ENCODE measurements around the gene SMIM44.
"Not testable (repeated sequence)": the region's sequence is repeated elsewhere in the genome, so short reads cannot be mapped to it uniquely, and the experiment has no call there.

SMIM44 gene

DNA sequence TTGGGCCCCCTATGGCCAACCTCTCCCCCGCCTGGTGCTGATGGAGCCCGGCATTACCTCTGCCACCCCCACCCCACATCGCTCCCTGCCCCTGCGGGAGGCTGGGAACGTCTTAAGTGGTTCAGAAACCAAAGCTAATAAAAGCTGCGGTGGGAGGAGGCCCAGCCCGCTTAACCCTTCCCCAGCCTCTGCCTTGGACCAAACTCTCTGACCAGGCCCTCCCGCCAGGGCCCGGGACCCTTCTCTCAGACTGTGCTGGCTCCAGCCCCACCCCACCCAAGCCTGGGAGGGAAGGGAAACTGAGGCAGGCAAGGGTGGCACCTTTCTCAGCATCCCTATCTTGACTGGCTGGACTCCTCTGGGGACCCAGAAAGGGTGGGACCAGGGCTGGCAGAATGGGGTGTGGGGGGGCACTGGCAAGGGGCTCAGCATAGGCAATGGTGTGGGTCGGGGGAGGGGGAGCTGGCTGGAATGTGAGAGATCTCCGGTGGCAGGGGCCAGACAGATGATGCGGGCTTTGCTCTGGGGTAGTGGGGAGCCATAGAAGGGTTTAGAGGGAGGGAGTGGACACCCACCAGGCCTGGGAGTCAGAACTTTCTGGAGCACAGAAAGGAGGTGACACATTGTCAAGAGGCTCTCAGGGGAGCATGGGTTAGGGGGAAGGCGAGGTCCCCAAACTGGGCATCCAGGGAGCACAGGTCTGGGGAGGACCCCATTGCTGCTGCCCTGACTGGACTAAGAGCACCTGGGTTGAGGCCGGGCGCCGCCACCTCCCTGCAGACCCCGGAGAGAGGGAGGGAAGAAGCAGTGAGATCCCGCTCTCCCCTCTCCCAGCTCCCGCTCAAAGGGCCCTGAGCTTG lies 24.8 kb downstream of the SMIM44 start:
- DNase-seq (ENCODE audit: low read depth in 2 of 2): no peak

DNA sequence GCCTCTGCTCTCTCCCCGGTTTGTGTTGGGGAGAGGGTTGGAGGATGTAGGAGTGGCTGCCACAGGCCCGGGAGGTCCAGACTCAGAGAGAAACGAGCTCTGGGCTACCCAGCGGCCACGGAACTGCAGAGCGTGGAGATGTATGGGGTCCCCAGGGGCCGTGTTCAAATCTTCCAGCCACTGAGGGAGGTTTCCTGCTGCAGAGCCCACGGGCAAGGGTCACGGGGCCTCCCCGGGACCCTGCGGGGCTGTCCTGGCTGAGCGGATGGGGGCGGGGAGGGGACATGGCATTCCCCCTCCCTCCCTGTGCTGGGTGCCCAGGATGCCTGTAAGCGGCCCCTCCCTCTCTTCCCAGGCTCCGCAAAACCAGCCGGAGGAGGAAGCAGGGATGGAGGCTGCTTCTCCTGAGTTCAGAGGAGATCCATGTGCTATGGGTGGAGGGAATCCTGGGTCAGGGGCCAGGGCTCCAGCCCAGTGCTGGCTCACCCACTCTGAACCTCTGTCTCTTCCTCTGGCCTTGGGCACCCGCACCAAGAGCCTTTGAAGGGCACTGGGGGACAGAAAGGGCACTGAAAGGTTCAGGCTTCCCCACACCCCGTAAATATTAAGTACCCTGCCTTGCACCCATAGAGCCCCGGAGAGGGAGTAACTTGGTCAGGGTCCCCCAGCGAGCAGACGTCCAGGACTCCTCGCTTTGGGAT lies 25.6 kb downstream of the SMIM44 start:
- DNase-seq (ENCODE audit: low read depth in 2 of 2): no peak

DNA sequence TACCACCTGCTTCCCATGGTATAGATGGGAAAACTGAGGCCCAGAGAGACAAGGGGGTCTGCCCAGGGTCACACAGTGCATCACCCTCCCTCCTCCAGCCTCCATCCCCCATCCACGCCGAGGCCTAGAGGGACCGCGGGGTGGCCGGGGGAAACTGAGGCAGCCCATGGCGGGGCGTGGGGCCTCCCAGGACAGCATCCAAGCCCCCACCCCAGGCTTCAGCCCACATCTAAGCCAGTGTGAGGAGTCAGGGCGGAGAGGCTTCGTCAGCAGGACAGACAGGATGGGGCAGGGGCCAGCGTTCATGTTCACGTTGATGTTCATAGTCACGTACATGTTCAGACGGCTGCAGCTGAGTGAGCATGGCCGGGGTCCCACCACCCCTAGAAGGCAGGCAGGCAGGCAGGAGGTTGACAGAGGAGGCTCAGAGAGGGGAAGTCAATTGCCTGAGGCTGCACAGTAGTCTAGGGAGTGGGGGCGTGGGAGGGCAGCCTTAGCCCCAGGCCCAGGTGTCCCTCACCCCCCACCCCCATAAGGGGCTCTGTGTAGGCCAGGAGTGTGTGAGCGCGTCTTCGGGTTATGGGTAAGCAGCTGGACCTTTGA lies 26.2 kb downstream of the SMIM44 start:
- DNase-seq (ENCODE audit: low read depth in 2 of 2): no peak

DNA sequence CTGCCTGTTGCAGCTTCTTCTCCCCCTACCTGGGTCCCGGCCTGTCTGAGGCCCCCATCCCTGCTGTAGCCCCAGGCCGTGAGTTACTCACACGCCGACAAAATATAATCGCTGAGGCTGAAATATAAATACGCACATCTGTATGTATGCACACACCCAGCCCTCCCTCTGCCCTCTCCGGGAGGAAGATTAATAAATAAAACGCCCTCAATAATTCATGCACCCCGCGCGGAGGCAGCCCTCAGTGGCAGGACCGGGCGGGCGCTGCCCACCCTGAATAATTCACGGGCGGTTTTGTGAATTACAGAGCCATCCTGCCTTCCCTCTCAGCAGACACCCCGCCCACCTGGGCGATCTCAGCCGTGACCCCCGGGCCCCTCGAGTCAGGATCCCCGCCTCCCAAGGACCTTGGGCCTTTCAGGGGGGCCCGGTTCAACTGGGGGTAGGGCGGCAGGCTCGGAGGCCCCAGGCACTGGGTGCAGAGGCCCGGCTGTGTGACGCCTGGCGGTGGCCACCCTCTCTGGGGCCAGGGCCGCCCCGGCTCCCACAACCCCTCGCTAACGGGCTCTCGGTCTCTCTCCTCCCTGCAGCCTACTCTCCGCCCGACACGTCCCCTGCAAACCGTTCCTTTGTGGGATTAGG lies 27.2 kb downstream of the SMIM44 start:
- DNase-seq (ENCODE audit: low read depth in 2 of 2): no peak

DNA sequence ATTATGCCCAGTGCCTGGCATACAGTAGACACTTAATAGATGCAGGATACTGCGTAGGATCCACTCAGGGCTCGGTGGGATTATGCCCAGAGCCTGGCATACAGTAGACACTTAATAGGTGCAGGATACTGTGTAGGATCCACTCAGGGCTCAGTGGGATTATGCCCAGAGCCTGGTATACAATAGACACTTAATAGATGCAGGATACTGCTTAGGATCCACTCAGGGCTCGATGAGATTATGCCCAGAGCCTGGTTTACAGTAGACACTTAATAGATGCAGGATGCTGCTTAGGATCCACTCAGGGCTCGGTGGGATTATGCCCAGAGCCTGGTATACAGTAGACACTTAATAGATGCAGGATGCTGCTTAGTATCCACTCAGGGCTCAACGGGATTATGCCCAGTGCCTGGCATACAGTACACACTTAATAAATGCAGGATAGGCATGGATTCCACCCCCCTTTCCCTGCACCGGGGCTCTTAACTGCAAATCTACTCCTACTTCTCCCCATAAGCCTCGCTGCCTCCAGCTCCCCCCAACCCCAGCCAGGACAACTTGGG lies 27.8 kb downstream of the SMIM44 start:
- no peak for DNase-seq (ENCODE audit: low read depth in 2 of 2)

DNA sequence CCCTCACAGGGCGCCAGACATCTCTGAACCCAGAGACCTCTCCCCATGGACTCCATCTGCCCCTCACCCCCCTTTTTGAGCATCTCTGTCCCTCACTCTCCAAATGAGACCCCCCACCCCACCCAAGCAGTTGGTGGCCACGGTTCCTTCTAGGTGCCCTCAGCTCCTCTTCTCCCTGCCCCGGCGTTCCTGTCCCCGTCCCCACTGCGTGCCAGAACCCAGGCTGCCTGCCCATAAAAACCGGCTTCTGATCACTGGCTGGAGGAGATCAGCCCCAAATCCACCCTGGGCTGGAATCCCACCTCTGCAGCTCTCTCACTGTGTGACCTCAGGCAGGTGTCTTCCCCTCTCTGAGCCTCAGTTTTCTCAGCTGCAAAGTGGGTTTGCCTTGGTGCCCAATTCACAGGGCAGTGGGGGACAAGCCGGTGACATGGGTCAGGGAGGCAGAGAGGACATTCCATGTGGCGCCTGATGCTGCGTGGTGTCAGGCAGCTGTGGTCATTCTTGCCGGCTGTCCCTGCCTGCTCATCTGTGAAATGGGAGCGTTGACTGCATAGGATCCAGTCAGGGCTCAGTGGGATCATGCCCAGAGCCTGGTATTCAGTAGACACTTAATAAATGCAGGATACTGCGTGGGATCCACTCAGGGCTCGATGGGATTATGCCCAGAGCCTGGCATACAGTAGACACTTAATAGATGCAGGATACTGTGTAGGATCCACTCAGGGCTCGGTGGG lies 28.4 kb downstream of the SMIM44 start:
- DNase-seq (ENCODE audit: low read depth in 2 of 2): no peak

DNA sequence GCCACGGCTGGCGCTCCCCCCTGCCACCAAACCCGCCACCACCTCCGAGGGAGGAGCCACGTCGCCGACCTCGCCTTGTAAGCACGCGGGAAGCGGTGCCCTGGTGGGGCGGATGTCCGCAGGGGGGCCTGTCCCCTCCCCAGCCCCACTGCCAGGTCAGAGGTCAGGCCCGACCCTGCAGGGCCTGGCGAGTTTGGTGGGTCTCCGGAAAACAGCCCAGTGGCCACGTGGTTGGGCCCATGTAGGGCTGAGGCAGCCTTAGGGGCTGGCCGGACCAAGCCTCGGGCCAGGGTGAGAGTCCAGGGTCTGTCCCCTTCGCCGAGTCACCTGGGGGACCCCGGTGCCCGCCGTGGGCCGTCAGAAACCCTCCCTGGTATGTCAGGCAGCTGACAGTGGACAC lies 29.4 kb downstream of the SMIM44 start:
- no peak for DNase-seq (ENCODE audit: low read depth in 2 of 2)

DNA sequence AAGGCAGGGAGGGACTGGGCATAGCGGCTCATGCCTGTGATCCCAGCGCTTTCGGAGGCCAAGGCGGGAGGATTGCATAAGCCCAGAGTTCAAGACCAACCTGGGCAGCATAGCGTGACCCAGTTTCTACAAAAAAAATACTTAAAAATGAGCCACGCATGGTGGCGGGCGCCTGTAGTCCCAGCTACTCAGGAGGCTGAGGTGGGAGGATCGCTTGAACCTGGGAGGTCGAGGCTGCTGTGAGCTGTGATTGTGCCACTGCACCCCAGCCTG lies 30.4 kb downstream of the SMIM44 start:
- DNase-seq (ENCODE audit: low read depth in 2 of 2): not testable (repeated sequence)

DNA sequence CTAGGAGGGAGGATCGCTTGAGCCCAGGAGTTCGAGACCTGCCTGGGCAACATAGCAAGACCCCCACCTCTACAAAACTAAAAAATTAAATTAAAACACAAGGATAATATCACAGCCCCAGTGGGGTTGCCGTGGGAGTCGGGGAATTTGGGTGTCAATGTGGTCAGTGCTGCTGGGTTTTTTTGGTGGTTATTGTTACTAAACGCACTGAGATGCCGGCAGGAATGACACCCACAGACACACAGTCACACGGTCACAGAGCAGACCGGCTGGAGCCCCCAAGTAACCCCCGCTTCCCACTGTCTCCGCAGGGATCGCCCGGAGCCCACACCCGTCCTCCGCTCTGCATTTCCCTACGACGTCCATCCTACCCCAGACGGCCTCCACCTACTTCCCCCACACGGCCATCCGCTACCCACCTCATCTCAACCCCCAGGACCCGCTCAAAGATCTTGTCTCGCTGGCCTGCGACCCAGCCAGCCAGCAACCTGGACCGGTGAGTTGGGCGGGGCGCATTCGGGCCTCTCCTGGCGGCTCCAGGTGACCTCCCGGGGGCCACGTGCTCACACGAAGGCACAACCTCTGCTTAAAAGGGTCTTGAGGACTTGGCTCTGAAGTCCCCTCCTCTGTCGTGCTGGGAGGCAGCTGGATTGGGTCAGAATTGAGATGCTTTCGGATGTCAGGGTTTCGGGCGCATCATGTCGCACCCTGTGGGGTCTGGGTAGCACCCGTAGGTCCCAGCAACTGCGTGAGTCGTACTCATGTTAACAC lies 30.9 kb downstream of the SMIM44 start:
- DNase-seq (ENCODE audit: low read depth in 2 of 2): no peak

DNA sequence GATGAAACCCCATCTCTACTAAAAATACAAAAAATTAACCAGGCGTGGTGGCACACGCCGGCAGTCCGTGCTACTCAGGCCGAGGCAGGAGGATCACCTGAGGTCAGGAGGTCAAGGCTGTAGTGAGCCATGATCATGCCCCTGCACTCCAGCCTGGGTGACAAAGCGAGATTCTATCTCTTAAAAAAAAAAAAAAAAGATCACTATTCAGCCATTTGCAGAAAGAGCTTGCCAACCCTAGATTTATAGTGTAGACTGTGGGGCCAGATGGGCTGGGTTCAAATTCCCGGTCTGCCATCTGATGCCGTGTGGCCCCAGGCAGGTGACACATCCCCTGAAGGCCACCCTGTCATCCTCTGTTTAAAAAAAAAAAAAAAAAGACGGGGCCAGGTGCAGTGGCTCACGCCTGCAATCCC lies 31.8 kb downstream of the SMIM44 start:
- DNase-seq (ENCODE audit: low read depth in 2 of 2): no peak

DNA sequence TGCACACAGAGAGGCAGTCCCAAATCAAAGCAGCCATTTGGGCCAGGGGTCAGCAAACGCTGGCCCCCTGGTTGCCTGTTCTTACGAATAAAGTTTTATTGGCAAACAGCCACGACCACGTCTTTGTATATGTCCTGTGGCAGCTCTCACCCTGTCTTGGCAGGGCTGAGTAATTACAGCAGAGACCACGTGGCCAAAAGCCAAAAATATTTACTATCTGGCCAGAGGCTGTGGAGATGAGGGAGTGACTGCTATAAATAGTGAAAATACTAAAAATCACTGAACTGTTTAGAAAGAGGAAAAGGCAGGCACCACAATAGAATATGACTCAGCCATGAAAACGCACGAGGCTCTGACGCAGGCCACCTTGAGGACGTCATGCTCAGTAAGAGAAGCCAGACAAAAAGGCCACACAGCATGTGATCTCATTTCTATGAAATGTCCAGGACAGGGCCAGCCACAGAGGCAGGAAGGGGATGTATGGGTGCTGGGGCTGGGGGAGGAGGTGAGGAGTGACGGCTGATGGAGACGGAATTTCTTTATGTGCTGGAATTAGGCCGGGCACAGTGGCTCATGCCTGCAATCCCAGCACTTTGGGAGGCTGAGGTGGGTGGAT lies 32.3 kb downstream of the SMIM44 start:
- DNase-seq (ENCODE audit: low read depth in 2 of 2): no peak

DNA sequence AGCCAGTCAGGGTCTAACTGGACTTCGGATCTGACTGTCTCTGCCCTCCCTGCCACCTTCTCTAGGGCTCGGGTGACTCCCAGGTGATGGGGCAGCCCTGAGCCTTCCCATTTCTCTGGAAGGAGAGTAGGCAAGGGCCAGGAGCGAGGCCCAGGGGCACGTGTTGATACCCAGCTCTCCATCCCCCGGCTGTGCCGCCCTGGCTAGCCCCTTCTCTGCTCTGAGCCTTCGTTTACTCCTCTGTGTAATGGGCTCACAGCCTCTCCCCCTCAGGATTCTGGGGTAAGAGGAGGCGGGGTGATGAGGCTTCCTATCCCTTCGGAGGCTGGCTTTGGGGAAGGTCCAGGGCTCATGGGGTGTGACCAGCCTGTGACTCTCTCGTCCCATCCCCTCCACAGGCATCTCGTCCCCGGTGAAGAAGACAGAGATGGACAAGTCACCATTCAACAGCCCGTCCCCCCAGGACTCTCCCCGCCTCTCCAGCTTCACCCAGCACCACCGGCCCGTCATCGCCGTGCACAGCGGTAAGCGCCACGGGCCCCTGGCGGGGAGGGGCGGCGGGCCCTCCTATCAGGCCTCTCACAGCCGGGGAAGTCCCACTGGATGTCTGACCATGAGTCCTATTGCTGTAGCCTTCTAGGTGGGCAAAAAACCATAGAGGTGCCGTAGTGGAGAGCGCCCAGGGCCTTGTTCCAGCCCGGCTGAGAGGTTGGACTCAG lies 34.5 kb downstream of the SMIM44 start:
- no peak for DNase-seq (ENCODE audit: low read depth in 2 of 2)

DNA sequence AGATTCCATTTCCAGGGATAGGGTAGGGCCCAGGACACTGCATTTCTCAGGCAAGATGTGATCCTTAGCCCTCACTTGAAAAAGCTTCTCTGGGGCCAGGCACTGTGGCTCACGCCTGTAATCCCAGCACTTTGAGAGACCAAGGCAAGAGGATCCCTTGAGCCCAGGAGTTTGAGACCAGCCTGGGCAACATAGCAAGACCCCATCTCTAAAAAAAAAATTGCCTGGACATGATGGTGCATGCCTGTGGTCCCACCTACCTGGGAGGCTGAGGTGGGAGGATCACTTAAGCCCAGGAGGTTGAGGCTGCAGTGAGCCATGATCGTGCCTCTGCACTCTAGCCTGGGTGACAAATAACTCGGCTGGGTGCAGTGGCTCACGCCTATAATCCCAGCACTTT lies 36.6 kb downstream of the SMIM44 start:
- not testable (repeated sequence) for DNase-seq (ENCODE audit: low read depth in 2 of 2)

DNA sequence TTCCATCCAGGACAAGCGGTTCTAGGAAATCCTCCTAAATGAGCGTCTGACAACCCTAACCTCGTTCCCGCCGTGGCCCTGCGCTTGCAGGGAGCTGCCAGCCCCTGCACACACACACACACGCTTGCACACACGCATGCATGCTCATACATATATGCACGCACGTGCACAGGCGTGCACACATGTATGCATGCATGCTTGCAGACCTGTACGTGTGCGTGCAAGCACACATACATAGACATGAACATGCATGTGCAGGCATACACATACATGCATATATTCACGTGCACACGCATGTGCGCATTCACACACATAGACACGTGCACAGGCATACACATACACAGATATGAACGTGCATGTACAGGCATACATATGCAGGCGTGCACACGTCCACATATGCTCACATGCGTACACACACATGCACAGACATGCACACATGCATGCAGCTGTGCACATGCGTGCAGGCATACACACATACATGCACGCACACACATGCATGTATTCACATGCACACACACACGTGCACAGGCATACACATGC lies 38.5 kb downstream of the SMIM44 start:
- no peak for DNase-seq (ENCODE audit: low read depth in 2 of 2)

DNA sequence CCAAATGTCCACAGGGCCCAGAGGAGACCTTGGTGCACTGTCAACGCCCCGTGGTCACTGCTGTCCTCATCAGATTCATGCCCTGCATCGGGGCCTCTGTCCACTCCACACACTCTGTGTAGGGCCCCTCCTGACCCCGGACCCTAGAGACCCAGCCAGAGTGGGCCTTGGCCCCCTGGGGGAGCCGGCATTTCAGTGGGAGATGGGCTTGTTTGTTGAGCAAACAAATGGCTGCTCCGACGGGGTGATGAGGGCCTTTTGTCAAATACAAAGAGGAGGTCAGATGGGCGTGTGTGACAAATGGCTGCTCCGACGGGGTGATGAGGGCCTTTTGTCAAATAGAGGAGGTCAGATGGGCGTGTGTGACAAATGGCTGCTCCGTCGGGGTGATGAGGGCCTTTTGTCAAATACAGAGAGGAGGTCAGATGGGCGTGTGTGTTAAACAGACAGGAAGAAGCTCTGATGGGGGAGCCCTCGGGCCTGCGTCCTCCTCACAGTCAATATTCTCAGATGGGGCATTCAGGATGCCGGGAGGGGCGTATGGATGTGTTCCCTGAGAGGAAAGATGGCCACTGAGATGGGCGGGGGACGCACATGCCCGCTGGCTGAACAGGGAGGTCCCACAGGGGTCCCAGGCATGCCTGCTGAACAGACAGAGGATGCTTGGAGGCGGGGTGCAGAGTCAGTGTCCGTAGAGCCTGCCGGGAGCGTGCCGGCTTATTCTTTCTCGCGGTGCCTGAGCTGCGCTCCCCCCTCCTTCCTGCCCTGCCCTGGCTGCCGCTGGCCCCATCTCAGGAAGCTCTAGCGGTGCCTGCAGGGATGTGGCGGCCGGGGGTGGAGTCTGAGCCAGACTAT lies 39.2 kb downstream of the SMIM44 start:
- DNase-seq (ENCODE audit: low read depth in 2 of 2): no peak

DNA sequence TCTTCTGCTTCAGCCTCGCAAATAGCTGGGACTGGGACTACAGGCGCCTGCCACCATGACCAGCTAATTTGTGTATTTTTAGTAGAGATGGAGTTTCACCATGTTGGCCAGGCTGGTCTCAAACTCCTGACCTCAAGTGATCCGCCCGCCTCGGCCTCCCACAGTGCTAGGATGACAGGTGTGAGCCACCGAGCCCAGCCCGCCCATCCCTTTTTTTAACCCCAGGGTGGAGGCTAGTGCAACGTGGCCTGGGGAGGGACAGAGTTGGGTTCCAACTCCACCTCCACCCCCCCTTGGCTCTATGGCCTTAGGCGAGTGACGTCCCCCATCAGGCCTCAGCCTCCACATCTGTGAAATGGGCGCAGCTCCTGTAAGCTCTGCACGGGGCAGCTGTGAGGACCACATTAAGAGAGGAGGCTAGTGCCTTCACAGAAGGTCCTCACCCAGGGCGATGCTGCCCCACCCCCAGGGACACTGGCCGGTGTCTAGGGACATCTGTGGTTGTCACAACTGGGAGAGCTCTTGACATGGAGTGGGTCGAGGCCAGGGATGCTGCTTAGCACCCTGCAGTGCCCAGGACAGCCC lies 40.7 kb downstream of the SMIM44 start:
- DNase-seq (ENCODE audit: low read depth in 2 of 2): no peak

DNA sequence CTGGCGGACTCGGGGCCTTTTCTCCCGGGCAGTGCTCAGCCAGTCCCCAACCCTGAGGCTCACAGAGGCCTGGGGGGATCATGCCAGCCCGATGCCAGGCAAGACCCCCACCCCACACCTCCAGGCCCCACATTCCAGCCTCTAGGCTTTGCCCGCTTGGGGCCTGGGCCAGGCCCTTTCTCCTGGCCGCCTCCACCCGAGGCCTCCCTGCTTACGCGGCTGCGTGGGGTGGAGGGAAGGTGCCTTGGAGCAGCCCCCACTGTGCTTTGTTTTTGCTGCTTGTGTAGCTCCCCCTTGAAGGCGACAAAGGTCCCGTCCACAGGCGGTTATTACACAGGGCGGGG lies 41.3 kb downstream of the SMIM44 start:
- DNase-seq (ENCODE audit: low read depth in 2 of 2): no peak
